ENCODE data around the gene GALNT17.

Gene GALNT17

GRCh38 chr7:71598553-71598952 is 466.6 kb downstream of the GALNT17 start:
- CTCF ChIA-PET, result no interaction called here

GRCh38 chr7:71601851-71602250 is 469.9 kb downstream of the GALNT17 start:
- ChIA-PET POLR2A (no interaction called here), CTCF (no interaction called here)
- no peak for TF ChIP-seq ZFP41 (tag by site-specific recombination; IDR thresholded peaks at IDR 0.05; ENCODE audit: borderline replicate concordance)
- no peaks in the 10 kb centered on the region for H3K36me3 ChIP-seq (ENCODE audit: control insufficient read depth in 2 of 2, insufficient read depth in 1 of 2, low read length in 2 of 2)
- no peaks in the 10 kb centered on the region for H3K9me3 ChIP-seq (ENCODE audit: control insufficient read depth, insufficient read depth, low read depth, low read length)
- H3K27ac ChIP-seq (ENCODE audit: extremely low read depth, low read depth, low read length), result no peak overlapping the region
- H3K4me1 ChIP-seq (ENCODE audit: control insufficient read depth, insufficient read depth, low read length), result no peaks in the 10 kb centered on the region
- H3K4me3 ChIP-seq (ENCODE audit: low read depth, low read length), result no peak overlapping the region

More at GRCh38 chr7:71598553-71598952, 466.6 kb downstream of the GALNT17 start:
- Histone ChIP-seq H3K4me3 (ENCODE audit: low read depth, low read length) (no peak overlapping the region), H3K36me3 (ENCODE audit: control insufficient read depth in 2 of 2, insufficient read depth in 1 of 2, low read length in 2 of 2) (no peaks in the 10 kb centered on the region), H3K4me1 (ENCODE audit: control insufficient read depth, insufficient read depth, low read length) (no peaks in the 10 kb centered on the region), H3K9me3 (ENCODE audit: control insufficient read depth, insufficient read depth, low read depth, low read length) (no peaks in the 10 kb centered on the region), H3K27ac (ENCODE audit: extremely low read depth, low read depth, low read length) (no peak overlapping the region)
- POLR2A ChIA-PET, result no interaction called here
- TF ChIP-seq ZNF558 (tag by site-specific recombination; IDR thresholded peaks at IDR 0.05) (no peak), ZNF202 (tag by site-specific recombination; IDR thresholded peaks at IDR 0.05; ENCODE audit: borderline replicate concordance) (no peak), ZNF324 (tag by site-specific recombination; IDR thresholded peaks at IDR 0.05) (no peak), ZNF560 (tag by site-specific recombination; IDR thresholded peaks at IDR 0.05; ENCODE audit: borderline replicate concordance) (no peak), ZNF747 (tag by site-specific recombination; IDR thresholded peaks at IDR 0.05) (no peak), HIC1 (tag by site-specific recombination; IDR thresholded peaks at IDR 0.05) (no peak), ZNF776 (tag by site-specific recombination; IDR thresholded peaks at IDR 0.05; ENCODE audit: borderline replicate concordance) (no peak), PRDM4 (tag by site-specific recombination; IDR thresholded peaks at IDR 0.05) (no peak), KLF16 (tag by site-specific recombination; IDR thresholded peaks at IDR 0.05) (no peak), ZBTB21 (tag by site-specific recombination; IDR thresholded peaks at IDR 0.05) (no peak), ZNF112 (tag by site-specific recombination; IDR thresholded peaks at IDR 0.05) (no peak), ZNF548 (tag by site-specific recombination; IDR thresholded peaks at IDR 0.05) (no peak), ELK4 (IDR thresholded peaks at IDR 0.05; ENCODE audit: borderline replicate concordance, low read depth, low read length) (no peak), ZNF404 (tag by site-specific recombination; IDR thresholded peaks at IDR 0.05) (no peak)

- Histone ChIP-seq H3K36me3 (ENCODE audit: control insufficient read depth in 2 of 2, insufficient read depth in 1 of 2, low read length in 2 of 2) (no peaks in the 10 kb centered on the region), H3K4me3 (ENCODE audit: low read depth, low read length) (no peak overlapping the region), H3K27ac (ENCODE audit: extremely low read depth, low read depth, low read length) (no peak overlapping the region), H3K9me3 (ENCODE audit: control insufficient read depth, insufficient read depth, low read depth, low read length) (no peaks in the 10 kb centered on the region), H3K4me1 (ENCODE audit: control insufficient read depth, insufficient read depth, low read length) (no peaks in the 10 kb centered on the region)
- POLR2A ChIA-PET, result no interaction called here
- CTCF ChIA-PET, result no interaction called here
- TF ChIP-seq BCL11A (tag by site-specific recombination; IDR thresholded peaks at IDR 0.05; ENCODE audit: low read depth) (no peak), SP7 (tag by site-specific recombination; IDR thresholded peaks at IDR 0.05) (no peak), SCRT1 (tag by site-specific recombination; IDR thresholded peaks at IDR 0.05; ENCODE audit: borderline replicate concordance) (no peak), ZNF112 (tag by site-specific recombination; IDR thresholded peaks at IDR 0.05) (no peak), ZNF140 (tag by site-specific recombination; IDR thresholded peaks at IDR 0.05) (no peak), KLF16 (tag by site-specific recombination; IDR thresholded peaks at IDR 0.05) (no peak), ZNF785 (tag by site-specific recombination; IDR thresholded peaks at IDR 0.05) (no peak), ZNF404 (tag by site-specific recombination; IDR thresholded peaks at IDR 0.05) (no peak), ZBTB21 (tag by site-specific recombination; IDR thresholded peaks at IDR 0.05) (no peak), ZNF16 (tag by site-specific recombination; IDR thresholded peaks at IDR 0.05; ENCODE audit: low read depth) (no peak), ATF2 (tag by site-specific recombination; IDR thresholded peaks at IDR 0.05; ENCODE audit: low read depth) (no peak), ZNF10 (tag by site-specific recombination; IDR thresholded peaks at IDR 0.05) (no peak)
These were observed 473.0 kb downstream of the GALNT17 start for GRCh38 chr7:71604818-71605414.

Measured in HEK293 (cell line).